Loucy (cell line): Measurements from ENCODE around the gene SLFN5.
"Not testable (repeated sequence)": the region's sequence is repeated elsewhere in the genome, so short reads cannot be mapped to it uniquely, and the experiment has no call there.

Source experiments
- H2AFZ ChIP-seq: fragments of 200-600 bp; sonication (generic); 2 replicates; pipeline ENCODE4 v1.6.0; 2016; ENCODE audit warnings: antibody characterized with exemption, mild to moderate bottlenecking, low read length, moderate library complexity
- H3F3A ChIP-seq: fragments of 200-600 bp; 2 replicates; pipeline ENCODE4 v1.6.0; 2016; ENCODE audit warnings: antibody characterized with exemption, low read depth, mild to moderate bottlenecking
- H3K27me3 ChIP-seq: fragments of 200-600 bp; sonication (generic); 2 replicates; pipeline ENCODE4 v1.6.1; 2014; ENCODE audit warnings: low read length, mild to moderate bottlenecking; ENCODE audit not compliant: insufficient read depth, poor library complexity, severe bottlenecking
- H3K36me3 ChIP-seq: fragments of 200-600 bp; sonication (generic); 2 replicates; pipeline ENCODE4 v1.6.1; 2016; ENCODE audit warnings: low read length; ENCODE audit not compliant: insufficient read depth
- H3K4me1 ChIP-seq: fragments of 200-600 bp; sonication (generic); 2 replicates; pipeline ENCODE4 v1.5.1; 2014; ENCODE audit warnings: low read length, mild to moderate bottlenecking; ENCODE audit not compliant: insufficient read depth, poor library complexity, severe bottlenecking
- H3K4me2 ChIP-seq: fragments of 200-600 bp; sonication (generic); 2 replicates; pipeline ENCODE4 v1.6.0; 2014; ENCODE audit warnings: antibody characterized with exemption, low read length, low read depth, mild to moderate bottlenecking; ENCODE audit not compliant: poor library complexity, severe bottlenecking
- H3K4me3 ChIP-seq: fragments of 200-600 bp; sonication (generic); 2 replicates; pipeline ENCODE4 v1.5.1; 2014; ENCODE audit warnings: low read length, mild to moderate bottlenecking, mixed read lengths; ENCODE audit not compliant: poor library complexity, severe bottlenecking
- H3K79me2 ChIP-seq: fragments of 200-600 bp; sonication (generic); 2 replicates; pipeline ENCODE4 v1.6.1; 2014; ENCODE audit warnings: low read length; ENCODE audit not compliant: insufficient read depth
- H3K9ac ChIP-seq: fragments of 200-600 bp; sonication (generic); 2 replicates; pipeline ENCODE4 v1.6.0; 2014; ENCODE audit warnings: mild to moderate bottlenecking, low read depth, low read length, moderate library complexity; ENCODE audit not compliant: poor library complexity, severe bottlenecking
- H3K9me2 ChIP-seq: fragments of 200-600 bp; sonication (generic); replicated peaks from 2 replicates; pipeline ENCODE4 v1.6.1; 2016; ENCODE audit warnings: low read depth, low read length, mixed read lengths
- H3K9me3 ChIP-seq: fragments of 200-600 bp; sonication (generic); 2 replicates; pipeline ENCODE4 v1.6.1; 2014; ENCODE audit warnings: mild to moderate bottlenecking, antibody characterized with exemption, low read length, low read depth; ENCODE audit not compliant: insufficient read depth
- H4K20me1 ChIP-seq: fragments of 200-600 bp; sonication (generic); 2 replicates; pipeline ENCODE4 v1.6.0; 2014; ENCODE audit warnings: antibody characterized with exemption, low read length, mild to moderate bottlenecking; ENCODE audit not compliant: insufficient read depth, poor library complexity, severe bottlenecking
- EZH2phosphoT487 ChIP-seq: fragments of 200-600 bp; IDR thresholded peaks from 2 replicates; pipeline ENCODE4 v1.6.1; 2018; ENCODE audit warnings: antibody characterized with exemption, mild to moderate bottlenecking, moderate library complexity, borderline replicate concordance
- TF ChIP-seq, protein P1 (sequence below): fragments of 200-600 bp; sonication (generic); conservative IDR thresholded peaks from 2 replicates; pipeline ENCODE4 v1.5.1; 2014; ENCODE audit warnings: mild to moderate bottlenecking, antibody characterized with exemption, low read length

SLFN5 gene

DNA sequence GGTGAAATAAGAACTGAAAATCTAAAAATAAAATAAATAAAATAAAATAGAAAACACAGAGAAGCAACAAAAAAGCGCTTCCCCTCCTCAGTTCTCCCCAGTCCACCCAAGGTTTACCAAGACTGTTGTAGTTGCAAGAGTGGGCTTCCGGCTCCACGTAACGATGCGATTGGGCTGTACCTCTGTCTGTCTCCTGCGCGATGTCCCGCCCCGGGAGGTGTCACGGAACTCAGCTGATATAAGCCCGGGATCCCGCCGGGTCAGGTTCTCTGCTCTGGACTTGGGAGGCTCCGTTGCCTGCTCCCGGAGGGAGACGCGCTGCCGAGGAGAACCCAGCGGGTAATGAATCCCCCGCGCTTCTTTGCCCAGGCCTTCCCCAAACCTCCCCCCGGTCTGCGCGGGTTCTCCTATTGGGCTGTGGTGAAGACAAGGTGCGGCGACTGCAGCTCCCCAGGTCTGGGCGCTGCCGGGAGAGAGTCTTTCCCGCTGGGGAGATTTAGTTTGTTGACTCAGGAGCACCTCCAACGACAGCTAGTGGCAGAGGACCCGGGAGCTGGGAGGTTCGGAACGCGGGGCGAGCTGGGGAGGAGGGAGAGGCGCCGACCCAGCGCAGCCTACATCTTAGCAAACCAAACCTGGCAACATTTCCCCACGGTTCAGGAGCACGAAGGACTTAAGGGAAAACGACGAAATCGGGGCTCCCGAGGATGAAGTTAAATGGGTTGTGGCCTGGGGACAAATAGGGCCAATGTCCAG lies at the start of gene SLFN5:
Gene SLFN5 (plus strand): TSS at position 268 of the 756 bp plus-strand sequence. CDS start 15,619 bp downstream, outside the sequence.
- H3K4me2 ChIP-seq, result peak within 1 kb of the TSS; percentile 75
- H3K36me3 ChIP-seq, result no peaks in the 10 kb centered on the region
- H3K9me3 ChIP-seq, result no peaks in the 10 kb centered on the region
- H3K4me1 ChIP-seq, result peaks cover 21% of the 10 kb centered on the region
- no peaks in the 10 kb centered on the region for H3K9me2 ChIP-seq
- peak within 1 kb of the TSS; percentile 88 for H2AFZ ChIP-seq
- H3F3A ChIP-seq, result no peaks in the 10 kb centered on the region
- peak within 1 kb of the TSS; percentile 61 for H3K9ac ChIP-seq
- H3K4me3 ChIP-seq, result peak within 1 kb of the TSS; percentile 83
- no peaks in the 10 kb centered on the region for H3K79me2 ChIP-seq
- TF ChIP-seq, protein P1, sequence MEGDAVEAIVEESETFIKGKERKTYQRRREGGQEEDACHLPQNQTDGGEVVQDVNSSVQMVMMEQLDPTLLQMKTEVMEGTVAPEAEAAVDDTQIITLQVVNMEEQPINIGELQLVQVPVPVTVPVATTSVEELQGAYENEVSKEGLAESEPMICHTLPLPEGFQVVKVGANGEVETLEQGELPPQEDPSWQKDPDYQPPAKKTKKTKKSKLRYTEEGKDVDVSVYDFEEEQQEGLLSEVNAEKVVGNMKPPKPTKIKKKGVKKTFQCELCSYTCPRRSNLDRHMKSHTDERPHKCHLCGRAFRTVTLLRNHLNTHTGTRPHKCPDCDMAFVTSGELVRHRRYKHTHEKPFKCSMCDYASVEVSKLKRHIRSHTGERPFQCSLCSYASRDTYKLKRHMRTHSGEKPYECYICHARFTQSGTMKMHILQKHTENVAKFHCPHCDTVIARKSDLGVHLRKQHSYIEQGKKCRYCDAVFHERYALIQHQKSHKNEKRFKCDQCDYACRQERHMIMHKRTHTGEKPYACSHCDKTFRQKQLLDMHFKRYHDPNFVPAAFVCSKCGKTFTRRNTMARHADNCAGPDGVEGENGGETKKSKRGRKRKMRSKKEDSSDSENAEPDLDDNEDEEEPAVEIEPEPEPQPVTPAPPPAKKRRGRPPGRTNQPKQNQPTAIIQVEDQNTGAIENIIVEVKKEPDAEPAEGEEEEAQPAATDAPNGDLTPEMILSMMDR, result no peak
- no peak for TF ChIP-seq EZH2phosphoT487
- peaks cover 99% of the 10 kb centered on the region for H3K27me3 ChIP-seq
- H4K20me1 ChIP-seq, result peaks cover 3% of the 10 kb centered on the region

DNA sequence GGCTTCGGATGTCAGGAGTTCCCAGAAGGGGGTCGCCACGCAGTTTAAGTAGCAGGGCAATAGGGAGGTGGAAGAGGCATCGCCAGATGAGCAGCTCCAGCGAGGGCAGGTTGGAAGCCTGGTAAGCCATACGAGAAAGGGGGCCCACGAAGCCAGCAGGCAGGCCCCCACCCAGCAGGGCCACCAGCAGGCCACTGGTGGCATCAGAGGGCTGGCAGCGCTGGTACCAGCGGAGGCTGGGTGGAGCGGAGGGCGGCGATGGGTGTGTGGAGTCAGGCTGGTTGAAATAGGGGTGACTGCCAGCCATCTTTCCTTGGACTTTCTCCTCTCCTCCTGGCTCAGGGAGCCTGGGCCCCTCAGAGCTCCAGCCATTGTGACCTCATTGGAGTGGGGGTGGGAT lies 48.9 kb upstream of the SLFN5 start, which contains the start of gene SLC35G3:
Gene SLC35G3 (minus strand): TSS at position 393 of the 400 bp plus-strand sequence. CDS start 86 bp downstream, at position 307.
- H4K20me1 ChIP-seq, H3K4me2 ChIP-seq, H3K79me2 ChIP-seq, H3F3A ChIP-seq, H3K9me2 ChIP-seq, H3K9ac ChIP-seq, H3K4me3 ChIP-seq, H2AFZ ChIP-seq, H3K9me3 ChIP-seq, H3K27me3 ChIP-seq, H3K4me1 ChIP-seq, H3K36me3 ChIP-seq: not testable (repeated sequence)

DNA sequence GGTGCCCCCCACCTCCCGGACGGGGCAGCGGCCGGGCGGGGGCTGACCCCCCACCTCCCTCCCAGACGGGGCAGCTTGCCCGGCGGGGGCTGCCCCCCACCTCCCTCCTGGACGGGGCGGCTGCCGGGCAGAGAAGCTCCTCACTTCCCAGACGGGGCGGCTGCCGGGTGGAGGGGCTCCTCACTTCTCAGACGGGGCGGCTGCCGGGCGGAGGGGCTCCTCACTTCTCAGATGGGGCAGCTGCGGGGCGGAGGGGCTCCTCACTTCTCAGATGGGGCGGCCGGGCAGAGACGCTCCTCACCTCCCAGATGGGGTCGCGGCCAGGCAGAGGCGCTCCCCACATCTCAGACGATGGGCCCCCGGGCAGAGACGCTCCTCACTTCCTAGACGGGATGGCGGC lies 47.8 kb upstream of the SLFN5 start:
- H3K4me2 ChIP-seq, H2AFZ ChIP-seq, H3K9ac ChIP-seq, H3K36me3 ChIP-seq, H3K4me1 ChIP-seq, H3F3A ChIP-seq, H4K20me1 ChIP-seq, H3K9me2 ChIP-seq, H3K27me3 ChIP-seq, H3K79me2 ChIP-seq, H3K9me3 ChIP-seq, H3K4me3 ChIP-seq: not testable (repeated sequence)

DNA sequence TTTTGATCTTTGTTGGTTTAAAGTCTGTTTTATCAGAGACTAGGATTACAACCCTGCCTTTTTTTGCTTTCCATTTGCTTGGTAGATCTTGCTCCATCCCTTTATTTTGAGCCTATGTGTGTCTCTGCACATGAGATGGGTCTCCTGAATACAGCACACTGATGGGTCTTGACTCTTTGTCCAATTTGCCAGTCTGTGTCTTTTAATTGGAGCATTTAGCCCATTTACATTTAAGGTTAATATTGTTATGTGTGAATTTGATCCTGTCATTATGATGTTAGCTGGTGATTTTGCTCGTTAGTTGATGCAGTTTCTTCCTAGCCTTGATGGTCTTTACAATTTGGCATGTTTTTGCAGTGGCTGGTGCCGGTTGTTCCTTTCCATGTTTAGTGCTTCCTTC lies 40.3 kb upstream of the SLFN5 start:
- not testable (repeated sequence) for H3K4me2 ChIP-seq, H2AFZ ChIP-seq, H3K36me3 ChIP-seq, H4K20me1 ChIP-seq, H3K9me3 ChIP-seq, H3F3A ChIP-seq, H3K9ac ChIP-seq, H3K79me2 ChIP-seq, H3K4me1 ChIP-seq, H3K4me3 ChIP-seq, H3K9me2 ChIP-seq
- H3K27me3 ChIP-seq, result peaks cover 31% of the 10 kb centered on the region
